Left lung (tissue), 10 donors: ENCODE data around the gene TBC1D19. TPM values are rescaled to one million over a fixed set of nuclear protein-coding genes. Genes with fewer than 3 reads are reported as not detected.
"Not testable (repeated sequence)": the region's sequence is repeated elsewhere in the genome, so short reads cannot be mapped to it uniquely, and the experiment has no call there.

Experiments
- ATAC-seq: fragments of 200-7000 bp; cut with Tn5 transposase; one replicate; pipeline ENCODE4 v1.9.1; 2020; ENCODE audit warnings: moderate library complexity
- DNase-seq, 4 donors: peaks; one replicate each; pipeline ENCODE4 v3.0.0-alpha.2; 2013 to 2020
- H3K27ac ChIP-seq, 2 donors: fragments of 200-600 bp; sonication (generic) in 1 of 2; one replicate each; pipeline versions ENCODE4 v1.5.0 to v1.8.0; 2020 to 2021
- H3K27me3 ChIP-seq, 2 donors: fragments of 200-600 bp; sonication (generic) in 1 of 2; one replicate each; pipeline versions ENCODE4 v1.5.0 to v1.8.0; 2020 to 2021
- H3K36me3 ChIP-seq, 2 donors: fragments of 200-600 bp; sonication (generic) in 1 of 2; one replicate each; pipeline versions ENCODE4 v1.5.0 to v1.8.0; 2020 to 2021
- H3K4me1 ChIP-seq, 2 donors: fragments of 200-600 bp; one replicate each; pipeline ENCODE4 v1.8.0; 2021
- H3K4me3 ChIP-seq, 2 donors: fragments of 200-600 bp; sonication (generic) in 1 of 2; one replicate each; pipeline versions ENCODE4 v1.5.0 to v1.8.0; 2020 to 2021; ENCODE audit warnings: mild to moderate bottlenecking in 1 of 2
- H3K9me3 ChIP-seq, 2 donors: fragments of 200-600 bp; sonication (generic) in 1 of 2; one replicate each; pipeline versions ENCODE4 v1.5.0 to v1.8.0; 2020 to 2021
- CTCF ChIP-seq, 2 donors: fragments of 200-600 bp; sonication (generic) in 1 of 2; IDR thresholded peaks; one replicate each; pipeline versions ENCODE4 v1.5.0 to v1.8.0; 2021; ENCODE audit warnings: antibody characterized with exemption in 2 of 2
- intact Hi-C, 2 donors: fragments of 100-400 bp; cut with DNase I; formaldehyde crosslinking; loops; one replicate each; pipeline versions ENCODE4 v1.11.2 to v1.14.2; 2022
- polyA plus RNA-seq, 6 donors: library from polyadenylated mRNA; unstranded; fragments of 120-200 nt; gene quantifications; one replicate each; pipeline ENCODE4 v1.2.1, GENCODE V29; 2013; ENCODE audit not compliant: insufficient read length in 6 of 6
- total RNA-seq, 2 donors: library from RNA; stranded (reverse); fragmentation: NEBNext Ultra II Directional; extraction: Animal tissue kit (Norgen Biotek cat#: 25700); gene quantifications; one replicate each; pipeline ENCODE4 v1.2.1, GENCODE V29; 2021
- donor health status: DM: no; HTN: yes; CAD: no.
- donor health status: DM: no; HTN: no; CAD: no.

Gene TBC1D19
- total and polyA plus RNA-seq, 8 donors, result 9.5 to 25.8 (median 17.8) TPM

- no peak overlapping the region for H3K27ac ChIP-seq
- H3K27me3 ChIP-seq, result no peaks in the 10 kb centered on the region
- no peak for DNase-seq
- H3K36me3 ChIP-seq, result no peaks in the 10 kb centered on the region
- no peak for TF ChIP-seq CTCF (IDR thresholded peaks at IDR 0.05)
- no peak for ATAC-seq
- intact Hi-C loops, result no loop called here
- H3K4me1 ChIP-seq, result peaks cover 0 to 4% of the 10 kb centered on the region in 2 donors
- no peaks in the 10 kb centered on the region for H3K9me3 ChIP-seq
- no peak overlapping the region for H3K4me3 ChIP-seq
Observed at GRCh38 chr4:26621366-26621765, 37.5 kb downstream of the TBC1D19 start.

GRCh38 chr4:26622913-26623312 lies 39.0 kb downstream of the TBC1D19 start:
- peaks cover 0 to 4% of the 10 kb centered on the region in 2 donors for H3K4me1 ChIP-seq
- H3K27ac ChIP-seq, result no peak overlapping the region
- intact Hi-C loops, result no loop called here
- H3K9me3 ChIP-seq, result no peaks in the 10 kb centered on the region
- no peaks in the 10 kb centered on the region for H3K36me3 ChIP-seq
- ATAC-seq (no peak), DNase-seq (no peak)
- TF ChIP-seq CTCF (IDR thresholded peaks at IDR 0.05), result no peak
- no peaks in the 10 kb centered on the region for H3K27me3 ChIP-seq
- no peak overlapping the region for H3K4me3 ChIP-seq

GRCh38 chr4:26626658-26627057 lies 42.8 kb downstream of the TBC1D19 start:
- DNase-seq, H3K4me1 ChIP-seq, H3K9me3 ChIP-seq, H3K36me3 ChIP-seq, intact Hi-C loops, ATAC-seq, H3K27ac ChIP-seq, H3K27me3 ChIP-seq, H3K4me3 ChIP-seq: not testable (repeated sequence)

GRCh38 chr4:26632916-26633315 lies 49.0 kb downstream of the TBC1D19 start:
- no peak overlapping the region for H3K27ac ChIP-seq
- no peaks in the 10 kb centered on the region for H3K9me3 ChIP-seq
- H3K4me1 ChIP-seq, result no peaks in the 10 kb centered on the region
- no peak for ATAC-seq
- no peak for TF ChIP-seq CTCF (IDR thresholded peaks at IDR 0.05)
- no peak overlapping the region for H3K4me3 ChIP-seq
- no peak for DNase-seq
- peaks cover 0 to 8% of the 10 kb centered on the region in 2 donors for H3K36me3 ChIP-seq
- intact Hi-C loops, result no loop called here
- no peaks in the 10 kb centered on the region for H3K27me3 ChIP-seq

GRCh38 chr4:26634237-26634636 lies 50.4 kb downstream of the TBC1D19 start:
- intact Hi-C loops, result no loop called here
- ATAC-seq, result no peak

More at GRCh38 chr4:26634237-26634636, 50.4 kb downstream of the TBC1D19 start:
- Histone ChIP-seq H3K4me1 (no peaks in the 10 kb centered on the region), H3K27me3 (no peaks in the 10 kb centered on the region), H3K4me3 (no peak overlapping the region), H3K9me3 (no peaks in the 10 kb centered on the region), H3K36me3 (peaks cover 0 to 17% of the 10 kb centered on the region in 2 donors), H3K27ac (no peak overlapping the region)
- DNase-seq, result no peak
- no peak for TF ChIP-seq CTCF (IDR thresholded peaks at IDR 0.05)
